SK-N-MC (cell line): ENCODE measurements around the gene SLC35E1.

Experiments used
- DNase-seq: peaks from one replicate; pipeline ENCODE4 v3.0.0-alpha.2; 2011; ENCODE audit warnings: low read depth, low spot score
- H3K27ac ChIP-seq: fragments of 200-600 bp; sonication (generic); 2 replicates; pipeline ENCODE4 v1.5.1; 2016; ENCODE audit warnings: mixed run types
- H3K36me3 ChIP-seq: fragments of 200-600 bp; sonication (generic); 2 replicates; pipeline ENCODE4 v1.6.1; 2017; ENCODE audit warnings: antibody characterized with exemption, low read length, mixed read lengths; ENCODE audit not compliant: insufficient read depth
- H3K4me3 ChIP-seq: fragments of 200-600 bp; sonication (generic); 2 replicates; pipeline ENCODE4 v1.5.1; 2016
- H3K9ac ChIP-seq: fragments of 200-600 bp; sonication (generic); 2 replicates; pipeline ENCODE4 v1.8.0; 2017; ENCODE audit warnings: mixed run types, mixed read lengths; ENCODE audit not compliant: insufficient read length
- H3K9me3 ChIP-seq: fragments of 200-600 bp; sonication (generic); 2 replicates; pipeline ENCODE4 v1.6.1; 2017; ENCODE audit warnings: low read depth, mild to moderate bottlenecking, antibody characterized with exemption, low read length, moderate library complexity, mixed read lengths
- EZH2 ChIP-seq: fragments of 200-600 bp; sonication (generic); IDR thresholded peaks from one replicate; pipeline ENCODE4 v1.6.1; 2017; ENCODE audit warnings: antibody characterized with exemption
- FOXP2 ChIP-seq: optimal IDR thresholded peaks from 2 replicates; pipeline ENCODE3; 2011; ENCODE audit warnings: mild to moderate bottlenecking, moderate library complexity; ENCODE audit not compliant: insufficient read depth; ENCODE audit errors: extremely low read length, control extremely low read depth
- POLR2AphosphoS5 ChIP-seq: IDR thresholded peaks from 2 replicates; pipeline ENCODE4 v1.6.1; 2012; ENCODE audit warnings: mild to moderate bottlenecking, low read depth, low read length, borderline replicate concordance

The SLC35E1 gene

GRCh38 chr19:16600824-16601223 lies 28.6 kb upstream of the SLC35E1 start:
- no peak overlapping the region for H3K9ac ChIP-seq
- no peak for TF ChIP-seq EZH2
- TF ChIP-seq POLR2AphosphoS5: no peak
- TF ChIP-seq FOXP2: no peak
- DNase-seq: no peak
- no peaks in the 10 kb centered on the region for H3K36me3 ChIP-seq
- no peak overlapping the region for H3K27ac ChIP-seq
- no peaks in the 10 kb centered on the region for H3K9me3 ChIP-seq
- no peak overlapping the region for H3K4me3 ChIP-seq

- Histone ChIP-seq H3K4me3 (no peak overlapping the region), H3K27ac (no peak overlapping the region), H3K9ac (no peak overlapping the region)
Measured at GRCh38 chr19:16599655-16600346, 27.6 kb upstream of the SLC35E1 start.

GRCh38 chr19:16598848-16599247 lies 26.6 kb upstream of the SLC35E1 start:
- H3K9me3 ChIP-seq: no peaks in the 10 kb centered on the region
- DNase-seq: no peak
- H3K27ac ChIP-seq: no peak overlapping the region
- no peak overlapping the region for H3K9ac ChIP-seq
- TF ChIP-seq FOXP2 (no peak), POLR2AphosphoS5 (no peak), EZH2 (no peak)
- no peaks in the 10 kb centered on the region for H3K36me3 ChIP-seq
- no peak overlapping the region for H3K4me3 ChIP-seq

More at GRCh38 chr19:16599655-16600346, 27.6 kb upstream of the SLC35E1 start:
- TF ChIP-seq FOXP2 (no peak), EZH2 (no peak), POLR2AphosphoS5 (no peak)
- Histone ChIP-seq H3K36me3 (no peaks in the 10 kb centered on the region), H3K9me3 (no peaks in the 10 kb centered on the region)
- no peak for DNase-seq

- Histone ChIP-seq H3K9me3 (no peaks in the 10 kb centered on the region), H3K4me3 (no peak overlapping the region), H3K9ac (no peak overlapping the region), H3K36me3 (no peaks in the 10 kb centered on the region), H3K27ac (no peak overlapping the region)
- DNase-seq: no peak
- TF ChIP-seq FOXP2: no peak
- TF ChIP-seq EZH2: no peak
- TF ChIP-seq POLR2AphosphoS5: no peak
Measured at GRCh38 chr19:16596399-16596798, 24.2 kb upstream of the SLC35E1 start.

GRCh38 chr19:16595097-16595496 lies 22.9 kb upstream of the SLC35E1 start:
- no peak for DNase-seq
- Histone ChIP-seq H3K4me3 (no peak overlapping the region), H3K36me3 (no peaks in the 10 kb centered on the region), H3K9me3 (no peaks in the 10 kb centered on the region), H3K9ac (no peak overlapping the region), H3K27ac (no peak overlapping the region)
- TF ChIP-seq FOXP2: no peak
- no peak for TF ChIP-seq EZH2
- TF ChIP-seq POLR2AphosphoS5: no peak

- Histone ChIP-seq H3K36me3 (no peaks in the 10 kb centered on the region), H3K4me3 (no peak overlapping the region), H3K27ac (no peak overlapping the region), H3K9ac (no peak overlapping the region), H3K9me3 (no peaks in the 10 kb centered on the region)
- DNase-seq: no peak
- TF ChIP-seq FOXP2 (no peak), POLR2AphosphoS5 (no peak), EZH2 (no peak)
Measured at GRCh38 chr19:16594681-16595091, 22.5 kb upstream of the SLC35E1 start.

GRCh38 chr19:16594131-16594586 lies 21.9 kb upstream of the SLC35E1 start:
- Histone ChIP-seq H3K4me3 (no peak overlapping the region), H3K27ac (no peak overlapping the region), H3K36me3 (no peaks in the 10 kb centered on the region), H3K9me3 (no peaks in the 10 kb centered on the region), H3K9ac (no peak overlapping the region)
- DNase-seq: no peak
- TF ChIP-seq FOXP2: no peak
- TF ChIP-seq EZH2: no peak
- TF ChIP-seq POLR2AphosphoS5: no peak

- Histone ChIP-seq H3K4me3 (no peak overlapping the region), H3K9me3 (no peaks in the 10 kb centered on the region), H3K27ac (no peak overlapping the region), H3K9ac (no peak overlapping the region), H3K36me3 (no peaks in the 10 kb centered on the region)
- DNase-seq: no peak
- TF ChIP-seq POLR2AphosphoS5: no peak
- TF ChIP-seq FOXP2: no peak
- no peak for TF ChIP-seq EZH2
Measured at GRCh38 chr19:16593181-16593580, 21.0 kb upstream of the SLC35E1 start.
